Esophagus muscularis mucosa (tissue), 4 donors: ENCODE data around the gene SLC25A25. TPM values are rescaled to one million over a fixed set of nuclear protein-coding genes. Genes with fewer than 3 reads are reported as not detected.

Experiments
- DNase-seq: peaks from one replicate; pipeline ENCODE4 v3.0.0-alpha.2; 2017; ENCODE audit errors: extremely low spot score
- H3K27ac ChIP-seq, 4 donors: fragments of 200-600 bp; sonication (generic); replicated peaks in 1 of 4; 1 replicate in 3 of 4; 2 replicates in 1 of 4; pipeline ENCODE4 v1.5.1; 2016 to 2019; ENCODE audit warnings: mild to moderate bottlenecking in 1 of 4
- H3K27me3 ChIP-seq, 4 donors: fragments of 200-600 bp; sonication (generic); one replicate each; pipeline versions ENCODE4 v1.5.1 to v1.6.0; 2016 to 2019
- H3K36me3 ChIP-seq, 4 donors: fragments of 200-600 bp; sonication (generic); one replicate each; pipeline ENCODE4 v1.5.1; 2016 to 2019
- H3K4me1 ChIP-seq, 4 donors: fragments of 200-600 bp; sonication (generic); one replicate each; pipeline ENCODE4 v1.5.1; 2016 to 2019
- H3K4me3 ChIP-seq, 4 donors: fragments of 200-600 bp; sonication (generic); 1 replicate in 2 of 4; 2 replicates in 2 of 4; pipeline ENCODE4 v1.5.1; 2016 to 2019; ENCODE audit warnings: mild to moderate bottlenecking in 4 of 4, moderate library complexity in 1 of 4
- H3K9me3 ChIP-seq, 4 donors: fragments of 200-600 bp; sonication (generic); 1 replicate in 3 of 4; 2 replicates in 1 of 4; pipeline ENCODE4 v1.5.1; 2016 to 2019
- EP300 ChIP-seq: sonication (generic); formaldehyde crosslinking; IDR thresholded peaks from one replicate; pipeline ENCODE4 v1.6.1; 2017; ENCODE audit warnings: antibody characterized with exemption
- POLR2A ChIP-seq: fragments of 450-650 bp; IDR thresholded peaks from one replicate; pipeline ENCODE4 v1.6.1; 2017; ENCODE audit warnings: antibody characterized with exemption, moderate library complexity, mild to moderate bottlenecking, low read depth
- POLR2AphosphoS5 ChIP-seq, 2 donors: sonication (generic); formaldehyde crosslinking; IDR thresholded peaks; one replicate each; pipeline ENCODE4 v1.6.1; 2017; ENCODE audit warnings: antibody characterized with exemption in 2 of 2
- WGBS: methylation state at CpG from one replicate; pipeline ENCODE4 v1.1.5; 2018; 5-methylcytosine and 5-hydroxymethylcytosine counted together
- intact Hi-C: fragments of 100-400 bp; cut with DNase I; formaldehyde crosslinking; loops from one replicate; pipeline ENCODE4 v1.15.1; 2023
- total RNA-seq, 4 donors: library from RNA; depleted of rRNA; stranded (reverse); fragments of >200 nt; gene quantifications; one replicate each; pipeline versions ENCODE4 v1.1.0 to v1.2.1, GENCODE V29; 2016
- TF ChIP-seq, protein P1 (sequence below), 3 experiments: fragments of 200-600 bp in 2 of 3; fragments of 450-650 bp in 1 of 3; sonication (generic) in 2 of 3; IDR thresholded peaks; one replicate each; pipeline ENCODE4 v1.5.1; 2017 to 2019; ENCODE audit warnings: antibody characterized with exemption in 3 of 3, mild to moderate bottlenecking in 2 of 3, moderate library complexity in 1 of 3

The SLC25A25 gene
- total RNA-seq, 4 donors from 2014 or later: 14.5 to 140 (median 21.3) TPM

- no peak overlapping the region for H3K4me3 ChIP-seq
- no peaks in the 10 kb centered on the region for H3K27me3 ChIP-seq
- intact Hi-C loops: loop anchor here (10.0 kb wide), 1 partner anchor 118 kb away; no protein-coding TSS in a partner anchor
- H3K27ac ChIP-seq: peak overlapping the region; percentile 93 to 97 (median 96)
- WGBS: 63% methylated on average over 4 of the region's 4 CpGs
- no peaks in the 10 kb centered on the region for H3K9me3 ChIP-seq
- peaks cover 58 to 86% (median 71%) of the 10 kb centered on the region in 4 donors for H3K4me1 ChIP-seq
- DNase-seq: no peak
- H3K36me3 ChIP-seq: no peaks in the 10 kb centered on the region
- TF ChIP-seq EP300 (no peak), POLR2AphosphoS5 (IDR thresholded peaks at IDR 0.05) (no peak)
These were observed 25.0 kb downstream of the SLC25A25 start for GRCh38 chr9:128093011-128093410.

- peak; percentile 99 for DNase-seq
- Histone ChIP-seq H3K9me3 (no peaks in the 10 kb centered on the region), H3K4me1 (peaks cover 63 to 88% (median 82%) of the 10 kb centered on the region in 4 donors), H3K27me3 (no peaks in the 10 kb centered on the region), H3K36me3 (no peaks in the 10 kb centered on the region), H3K27ac (peak overlapping the region; percentile 93 to 97 (median 96)), H3K4me3 (peak overlapping the region; percentile 31 to 40 (median 36))
- 6% methylated on average over 8 of the region's 8 CpGs for WGBS
- intact Hi-C loops: loop anchor here (10.0 kb wide), 1 partner anchor 120 kb away; no protein-coding TSS in a partner anchor
- TF ChIP-seq POLR2A (peak; percentile 42), POLR2AphosphoS5 (IDR thresholded peaks at IDR 0.05) (peak in 1 of 2 donors; percentile 92), EP300 (peak; percentile 76)
- TF ChIP-seq, protein P1, sequence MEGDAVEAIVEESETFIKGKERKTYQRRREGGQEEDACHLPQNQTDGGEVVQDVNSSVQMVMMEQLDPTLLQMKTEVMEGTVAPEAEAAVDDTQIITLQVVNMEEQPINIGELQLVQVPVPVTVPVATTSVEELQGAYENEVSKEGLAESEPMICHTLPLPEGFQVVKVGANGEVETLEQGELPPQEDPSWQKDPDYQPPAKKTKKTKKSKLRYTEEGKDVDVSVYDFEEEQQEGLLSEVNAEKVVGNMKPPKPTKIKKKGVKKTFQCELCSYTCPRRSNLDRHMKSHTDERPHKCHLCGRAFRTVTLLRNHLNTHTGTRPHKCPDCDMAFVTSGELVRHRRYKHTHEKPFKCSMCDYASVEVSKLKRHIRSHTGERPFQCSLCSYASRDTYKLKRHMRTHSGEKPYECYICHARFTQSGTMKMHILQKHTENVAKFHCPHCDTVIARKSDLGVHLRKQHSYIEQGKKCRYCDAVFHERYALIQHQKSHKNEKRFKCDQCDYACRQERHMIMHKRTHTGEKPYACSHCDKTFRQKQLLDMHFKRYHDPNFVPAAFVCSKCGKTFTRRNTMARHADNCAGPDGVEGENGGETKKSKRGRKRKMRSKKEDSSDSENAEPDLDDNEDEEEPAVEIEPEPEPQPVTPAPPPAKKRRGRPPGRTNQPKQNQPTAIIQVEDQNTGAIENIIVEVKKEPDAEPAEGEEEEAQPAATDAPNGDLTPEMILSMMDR (IDR thresholded peaks at IDR 0.05): no peak
These were observed 26.3 kb downstream of the SLC25A25 start for GRCh38 chr9:128094166-128094949.

- TF ChIP-seq, protein P1 (IDR thresholded peaks at IDR 0.05): no peak
- TF ChIP-seq POLR2A: no peak
- no peak for TF ChIP-seq EP300
- no peak for TF ChIP-seq POLR2AphosphoS5 (IDR thresholded peaks at IDR 0.05)
- H3K4me3 ChIP-seq: no peak overlapping the region
- WGBS: 77% methylated on average over 11 of the region's 11 CpGs
- DNase-seq: no peak
- peak overlapping the region; percentile 93 to 97 (median 96) for H3K27ac ChIP-seq
- H3K27me3 ChIP-seq: no peaks in the 10 kb centered on the region
- intact Hi-C loops: loop anchor here (10.0 kb wide), 1 partner anchor 120 kb away; no protein-coding TSS in a partner anchor
- no peaks in the 10 kb centered on the region for H3K9me3 ChIP-seq
- H3K4me1 ChIP-seq: peaks cover 69 to 94% (median 87%) of the 10 kb centered on the region in 4 donors
- no peaks in the 10 kb centered on the region for H3K36me3 ChIP-seq
These were observed 27.0 kb downstream of the SLC25A25 start for GRCh38 chr9:128094950-128095544.

GRCh38 chr9:128096616-128097536 lies 28.8 kb downstream of the SLC25A25 start:
- Histone ChIP-seq H3K36me3 (peaks cover 9 to 15% (median 11%) of the 10 kb centered on the region in 4 donors), H3K27ac (peak overlapping the region; percentile 93 to 97 (median 96)), H3K9me3 (no peaks in the 10 kb centered on the region), H3K4me1 (peaks cover 71 to 98% (median 89%) of the 10 kb centered on the region in 4 donors), H3K4me3 (no peak overlapping the region), H3K27me3 (no peaks in the 10 kb centered on the region)
- intact Hi-C loops: loop anchor here (10.0 kb wide), 1 partner anchor 122 kb away; no protein-coding TSS in a partner anchor
- no peak for DNase-seq
- TF ChIP-seq EP300: no peak
- TF ChIP-seq, protein P1 (IDR thresholded peaks at IDR 0.05): no peak
- TF ChIP-seq POLR2AphosphoS5 (IDR thresholded peaks at IDR 0.05): no peak
- no peak for TF ChIP-seq POLR2A
- 83% methylated on average over 19 of the region's 19 CpGs for WGBS
